AG04450 (cell line): Measurements from ENCODE around the gene MCC. TPM values are rescaled to one million over a fixed set of nuclear protein-coding genes. Genes with fewer than 3 reads are reported as not detected.

Source experiments
- CTCF ChIA-PET: fragments of 300-600, 350-600 bp; formaldehyde crosslinking; extraction: SDS; loops from one replicate; lab custom pipeline; 2022; ENCODE audit warnings: antibody characterized with exemption, inconsistent platforms; lab: Charles Lee
- POLR2A ChIA-PET: fragments of 350-600 bp; formaldehyde crosslinking; extraction: SDS; loops from one replicate; lab custom pipeline; 2021; ENCODE audit warnings: antibody characterized with exemption, inconsistent platforms; lab: Yijun Ruan, JAX
- DNase-seq: peaks from one replicate; pipeline ENCODE4 v3.0.0-alpha.2; 2011; ENCODE audit warnings: low read depth, low spot score
- H3K27ac ChIP-seq: one replicate; pipeline ENCODE4 v1.5.1; 2012; ENCODE audit warnings: low read depth, low read length, control low read depth
- H3K27me3 ChIP-seq: one replicate; pipeline ENCODE4 v1.6.0; 2012; ENCODE audit warnings: low read length; ENCODE audit not compliant: control insufficient read depth, insufficient read depth
- H3K4me3 ChIP-seq: 2 replicates; pipeline ENCODE4 v1.5.1; 2011; ENCODE audit warnings: mild to moderate bottlenecking, low read depth, low read length, control low read depth
- H3K9me3 ChIP-seq: 2 replicates; pipeline ENCODE4 v1.5.1; 2012; ENCODE audit warnings: low read length; ENCODE audit not compliant: control insufficient read depth, insufficient read depth
- polyA plus RNA-seq: library from polyadenylated mRNA; depleted of rRNA; stranded (reverse); fragments of >200 nt; gene quantifications from 2 replicates; pipeline ENCODE4 v1.2.3, GENCODE V29; 2011
- TF ChIP-seq, protein P1 (sequence below): IDR thresholded peaks from 2 replicates; pipeline ENCODE4 v1.5.1; 2011; ENCODE audit warnings: low read depth, low read length, control low read depth, inconsistent platforms

The MCC gene
- polyA plus RNA-seq, 1 experiment: 17.5 TPM

DNA sequence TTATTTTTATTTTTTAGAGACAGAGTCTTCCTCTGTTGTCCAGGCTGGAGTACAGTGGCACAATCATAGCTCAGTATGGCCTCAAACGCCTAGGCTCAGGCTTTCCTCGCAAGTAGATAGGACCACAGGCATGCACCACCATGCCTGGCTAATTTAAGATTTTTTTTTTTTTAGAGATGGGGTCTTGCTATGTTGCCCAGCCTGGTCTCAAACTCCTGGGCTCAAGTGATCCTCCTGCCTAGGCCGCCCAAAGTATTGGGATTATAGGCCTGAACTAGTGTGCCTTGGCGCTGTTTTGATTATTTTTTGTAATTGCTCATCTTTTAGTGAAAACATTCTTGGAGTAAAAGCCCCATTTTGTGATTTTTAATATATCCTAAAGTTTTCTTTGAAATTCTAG is 30.6 kb upstream of the MCC start:
- no peak overlapping the region for H3K4me3 ChIP-seq
- TF ChIP-seq, protein P1, sequence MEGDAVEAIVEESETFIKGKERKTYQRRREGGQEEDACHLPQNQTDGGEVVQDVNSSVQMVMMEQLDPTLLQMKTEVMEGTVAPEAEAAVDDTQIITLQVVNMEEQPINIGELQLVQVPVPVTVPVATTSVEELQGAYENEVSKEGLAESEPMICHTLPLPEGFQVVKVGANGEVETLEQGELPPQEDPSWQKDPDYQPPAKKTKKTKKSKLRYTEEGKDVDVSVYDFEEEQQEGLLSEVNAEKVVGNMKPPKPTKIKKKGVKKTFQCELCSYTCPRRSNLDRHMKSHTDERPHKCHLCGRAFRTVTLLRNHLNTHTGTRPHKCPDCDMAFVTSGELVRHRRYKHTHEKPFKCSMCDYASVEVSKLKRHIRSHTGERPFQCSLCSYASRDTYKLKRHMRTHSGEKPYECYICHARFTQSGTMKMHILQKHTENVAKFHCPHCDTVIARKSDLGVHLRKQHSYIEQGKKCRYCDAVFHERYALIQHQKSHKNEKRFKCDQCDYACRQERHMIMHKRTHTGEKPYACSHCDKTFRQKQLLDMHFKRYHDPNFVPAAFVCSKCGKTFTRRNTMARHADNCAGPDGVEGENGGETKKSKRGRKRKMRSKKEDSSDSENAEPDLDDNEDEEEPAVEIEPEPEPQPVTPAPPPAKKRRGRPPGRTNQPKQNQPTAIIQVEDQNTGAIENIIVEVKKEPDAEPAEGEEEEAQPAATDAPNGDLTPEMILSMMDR: no peak
- H3K27ac ChIP-seq: no peak overlapping the region
- H3K27me3 ChIP-seq: no peaks in the 10 kb centered on the region
- POLR2A ChIA-PET: no interaction called here
- CTCF ChIA-PET: no interaction called here
- no peaks in the 10 kb centered on the region for H3K9me3 ChIP-seq
- no peak for DNase-seq

DNA sequence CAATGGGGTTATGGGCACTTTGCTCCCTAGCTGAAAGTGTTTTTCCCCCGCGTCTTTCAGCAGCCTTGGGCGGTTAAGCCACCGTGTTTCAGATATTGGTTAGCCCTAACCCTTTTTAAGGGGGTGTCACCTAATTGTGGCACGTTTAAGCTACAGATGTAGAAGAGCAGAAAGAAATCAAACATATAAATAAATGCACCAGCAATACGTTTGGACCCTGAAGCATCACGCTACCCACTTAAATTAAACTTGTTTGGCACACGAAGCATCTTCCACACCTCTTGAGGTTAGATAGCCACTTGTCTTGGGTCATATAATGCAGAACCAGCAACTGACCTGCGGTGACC is 26.0 kb upstream of the MCC start:
- POLR2A ChIA-PET: no interaction called here
- TF ChIP-seq, protein P1: no peak

DNA sequence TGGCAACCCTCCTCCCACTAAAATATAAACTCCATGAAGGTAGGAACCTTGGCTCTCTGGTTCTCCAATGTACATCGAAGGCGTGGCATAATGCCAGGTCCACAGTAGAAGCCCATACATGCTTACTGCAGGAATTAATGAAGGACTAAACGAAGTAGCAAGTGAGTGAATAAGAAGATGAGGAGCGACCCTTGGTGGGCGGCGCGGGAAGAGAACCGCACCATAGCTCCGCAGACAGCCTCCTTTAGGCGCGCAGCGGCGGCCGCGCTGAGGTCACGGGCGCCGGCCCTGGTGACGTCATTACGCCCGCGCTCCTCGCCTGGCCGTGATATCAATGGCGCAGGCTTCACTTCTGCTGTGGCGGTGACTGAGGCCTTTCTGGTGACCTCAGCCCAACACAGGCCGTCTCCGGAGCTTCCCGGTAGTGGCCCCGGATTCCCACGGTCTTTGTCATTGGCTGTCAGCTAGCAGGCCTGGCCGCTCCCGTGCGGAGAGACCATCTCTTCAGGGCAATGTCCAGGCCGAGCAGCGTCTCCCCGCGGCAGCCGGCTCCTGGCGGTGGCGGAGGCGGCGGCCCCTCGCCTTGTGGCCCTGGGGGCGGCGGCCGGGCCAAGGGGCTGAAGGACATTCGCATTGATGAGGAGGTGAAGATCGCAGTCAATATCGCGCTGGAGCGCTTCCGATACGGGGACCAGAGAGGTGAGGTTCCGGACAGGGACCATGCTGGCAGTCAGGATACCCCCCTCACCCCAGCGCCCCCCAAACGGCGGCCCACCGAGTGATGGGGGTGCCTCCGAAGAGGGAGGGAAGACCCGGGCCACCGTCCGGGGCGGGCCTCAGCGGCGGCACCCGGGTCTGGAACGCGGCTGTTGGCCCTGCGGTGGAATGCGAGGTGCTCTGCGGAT is 25.4 kb upstream of the MCC start, which contains the start of gene YTHDC2:
Gene YTHDC2 (plus strand): TSS at position 311 of the 905 bp plus-strand sequence. CDS start 202 bp downstream, at position 513.
- no peaks in the 10 kb centered on the region for H3K27me3 ChIP-seq
- no peaks in the 10 kb centered on the region; the same call in 1 of the 2 replicates for H3K9me3 ChIP-seq
- peak; percentile 36 for DNase-seq
- TF ChIP-seq, protein P1: peak; percentile 41
- H3K27ac ChIP-seq: no peak within 1 kb of the TSS
- POLR2A ChIA-PET: interaction anchor here (0.7 to 1.0 kb wide), 4 partner anchors 26 to 635 kb away, joined by 3 to 4 read pairs (median 4); partner anchors contain the start of gene MCC
- CTCF ChIA-PET: interaction anchor here (1.0 to 5.5 kb wide), 4 partner anchors 134 to 592 kb away, joined by 3 to 50 read pairs (median 12); partner anchors contain the start of gene REEP5
- peak within 1 kb of the TSS; percentile 81 for H3K4me3 ChIP-seq

More for the DNA sequence above, 26.0 kb upstream of the MCC start:
- Histone ChIP-seq H3K9me3 (no peaks in the 10 kb centered on the region; the same call in 1 of the 2 replicates), H3K4me3 (peak overlapping the region; percentile 81), H3K27ac (no peak overlapping the region), H3K27me3 (no peaks in the 10 kb centered on the region)
- CTCF ChIA-PET: interaction anchor here (1.0 to 3.5 kb wide), 5 partner anchors 92 to 593 kb away, joined by 3 to 19 read pairs (median 4); partner anchors contain the start of gene REEP5
- no peak for DNase-seq

DNA sequence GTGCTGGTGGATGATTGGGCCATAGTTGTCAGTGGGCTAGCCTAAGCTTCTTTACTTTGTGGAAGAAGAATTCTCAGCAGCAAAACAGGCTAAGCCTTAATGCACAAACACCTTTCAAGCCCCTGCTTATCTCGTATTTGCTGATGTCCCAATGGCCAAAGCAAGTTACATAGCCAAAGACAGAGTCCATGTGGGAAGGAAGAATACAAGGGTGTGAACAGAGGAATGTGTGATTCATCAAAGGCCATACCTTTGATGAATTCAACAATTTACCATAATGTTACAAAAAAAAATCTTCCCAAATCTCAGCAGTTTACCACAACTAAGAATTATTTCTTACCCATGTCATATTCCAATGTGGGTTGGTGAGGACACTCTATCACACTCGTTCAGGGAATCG is 24.1 kb upstream of the MCC start:
- TF ChIP-seq, protein P1: no peak
- Histone ChIP-seq H3K4me3 (no peak overlapping the region), H3K27me3 (no peaks in the 10 kb centered on the region), H3K9me3 (no peaks in the 10 kb centered on the region; the same call in 1 of the 2 replicates), H3K27ac (no peak overlapping the region)
- CTCF ChIA-PET: interaction anchor here (0.6 to 5.5 kb wide), 7 partner anchors 25 to 516 kb away, joined by 3 to 74 read pairs (median 5); no protein-coding TSS in a partner anchor
- POLR2A ChIA-PET: no interaction called here
- DNase-seq: no peak
